Measurements from ENCODE around the gene GDPD4. TPM values are rescaled to one million over a fixed set of nuclear protein-coding genes. Genes with fewer than 3 reads are reported as not detected.

GDPD4 gene, protein sequence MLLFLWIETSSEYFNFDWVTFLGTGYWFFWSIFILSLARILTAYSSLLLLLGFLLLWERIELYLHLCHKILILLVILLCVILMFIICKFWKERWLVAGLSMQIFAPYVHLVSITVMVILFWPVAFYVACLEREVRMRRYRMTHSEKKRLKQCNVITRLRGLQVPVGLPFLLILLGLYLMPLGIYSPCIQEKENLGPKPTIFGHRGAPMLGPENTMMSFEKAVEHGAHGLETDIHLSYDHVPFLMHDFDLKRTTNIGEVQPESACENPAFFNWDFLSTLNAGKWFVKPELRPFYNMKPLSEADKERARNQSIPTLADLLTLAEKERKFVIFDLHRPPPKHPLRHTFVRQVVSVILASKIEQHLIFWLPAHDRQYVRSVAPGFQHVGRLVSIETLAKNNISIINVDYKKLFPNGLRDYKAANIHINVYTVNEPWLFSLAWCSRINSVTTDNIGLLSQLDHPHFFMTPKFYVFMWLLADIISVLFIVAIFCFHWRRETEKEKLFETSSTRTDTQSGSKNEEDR
- not detected in 2 replicates for total RNA-seq

DNA sequence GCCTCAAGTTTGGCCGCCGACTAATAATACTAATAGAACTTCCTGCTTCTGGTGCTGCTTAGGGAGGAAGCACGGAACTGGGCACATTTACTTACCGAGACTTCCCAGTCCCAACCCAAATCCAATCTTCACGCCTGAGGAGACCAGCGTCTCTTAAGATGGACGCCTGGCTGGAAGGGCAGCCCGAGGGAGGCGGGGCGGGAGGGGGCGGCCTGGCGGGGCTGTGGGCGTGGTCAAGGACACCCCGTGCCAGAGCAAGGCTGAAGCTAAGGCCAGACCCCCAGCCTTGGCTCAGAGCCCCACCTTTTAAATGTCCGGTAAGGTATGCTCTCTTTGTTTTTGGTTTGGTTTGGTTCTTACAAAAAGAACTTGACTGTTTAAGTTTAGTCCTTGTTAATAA lies at the start of gene GDPD4:
Gene GDPD4, minus strand, starts transcription at position 177 of the 400 bp plus-strand sequence. CDS start 16,549 bp downstream, outside the sequence.

Other genes starting within 250 kb of the GDPD4 start
- 7.7 and 15.3 TPM in 2 replicates for gene CAPN5, start 234.7 kb downstream of the GDPD4 start, total RNA-seq
- gene OMP, start 198.8 kb downstream of the GDPD4 start, total RNA-seq: not detected in 2 replicates
- 0.13 and 0.16 TPM in 2 replicates for gene MYO7A, start 173.4 kb downstream of the GDPD4 start, total RNA-seq
- gene PAK1, start 172.4 kb upstream of the GDPD4 start, total RNA-seq: 27.7 and 33.3 TPM in 2 replicates